22Rv1 (cell line): Measurements from ENCODE around the gene FMOD.

Source experiments
- H3K27ac ChIP-seq: fragments of 450-650 bp; 2 replicates; pipeline ENCODE4 v1.5.1; 2017
- CTCF ChIP-seq: fragments of 450-650 bp; IDR thresholded peaks from 2 replicates; pipeline ENCODE4 v1.5.1; 2017; ENCODE audit warnings: mild to moderate bottlenecking
- ZFX ChIP-seq: fragments of 450-650 bp; IDR thresholded peaks from 2 replicates; pipeline ENCODE4 v1.6.1; 2017; ENCODE audit warnings: antibody characterized with exemption, borderline replicate concordance

FMOD gene

GRCh38 chr1:203346769-203347102 is 4.2 kb downstream of the FMOD start:
- TF ChIP-seq ZFX (no peak), CTCF (no peak)
- H3K27ac ChIP-seq: no peak overlapping the region

- TF ChIP-seq CTCF (0 out of 2 replicates have a peak, but pooled peaks have one; percentile 10), ZFX (no peak)
- H3K27ac ChIP-seq: no peak overlapping the region
These were observed 4.7 kb downstream of the FMOD start for GRCh38 chr1:203346060-203346768.

- TF ChIP-seq CTCF (no peak), ZFX (no peak)
- no peak overlapping the region for H3K27ac ChIP-seq
These were observed 6.8 kb downstream of the FMOD start for GRCh38 chr1:203343956-203344754.

- no peak for TF ChIP-seq ZFX
- peak; percentile 94 for TF ChIP-seq CTCF
- H3K27ac ChIP-seq: no peak overlapping the region
These were observed 8.6 kb downstream of the FMOD start for GRCh38 chr1:203342192-203342940.

GRCh38 chr1:203340112-203340790 is 10.7 kb downstream of the FMOD start:
- TF ChIP-seq CTCF: peak; percentile 97
- TF ChIP-seq ZFX: no peak
- H3K27ac ChIP-seq: no peak overlapping the region

- TF ChIP-seq CTCF (peak; percentile 99), ZFX (no peak)
- no peak overlapping the region for H3K27ac ChIP-seq
These were observed 12.4 kb downstream of the FMOD start for GRCh38 chr1:203338335-203339036.
